Fibroblast of villous mesenchyme (primary cell): ENCODE data around the gene KBTBD12. TPM values are rescaled to one million over a fixed set of nuclear protein-coding genes. Genes with fewer than 3 reads are reported as not detected.

Experiments
- DNase-seq: peaks from one replicate; pipeline ENCODE4 v3.0.0-alpha.2; 2010; ENCODE audit warnings: low read depth
- H3K4me3 ChIP-seq: 2 replicates; pipeline ENCODE4 v1.5.1; 2011; ENCODE audit warnings: low read depth, mild to moderate bottlenecking, low read length
- total RNA-seq: library from RNA; depleted of rRNA; stranded (reverse); fragments of >200 nt; gene quantifications from 2 replicates; pipeline ENCODE4 v1.2.3, GENCODE V29; 2012
- TF ChIP-seq, protein P1 (sequence below): IDR thresholded peaks from 2 replicates; pipeline ENCODE4 v1.5.1; 2012; ENCODE audit warnings: low read depth, mild to moderate bottlenecking, low read length; ENCODE audit not compliant: insufficient read depth

The KBTBD12 gene
- total RNA-seq, 1 donor, result not detected

GRCh38 chr3:127884041-127884440 is 31.0 kb upstream of the KBTBD12 start:
- TF ChIP-seq, protein P1, sequence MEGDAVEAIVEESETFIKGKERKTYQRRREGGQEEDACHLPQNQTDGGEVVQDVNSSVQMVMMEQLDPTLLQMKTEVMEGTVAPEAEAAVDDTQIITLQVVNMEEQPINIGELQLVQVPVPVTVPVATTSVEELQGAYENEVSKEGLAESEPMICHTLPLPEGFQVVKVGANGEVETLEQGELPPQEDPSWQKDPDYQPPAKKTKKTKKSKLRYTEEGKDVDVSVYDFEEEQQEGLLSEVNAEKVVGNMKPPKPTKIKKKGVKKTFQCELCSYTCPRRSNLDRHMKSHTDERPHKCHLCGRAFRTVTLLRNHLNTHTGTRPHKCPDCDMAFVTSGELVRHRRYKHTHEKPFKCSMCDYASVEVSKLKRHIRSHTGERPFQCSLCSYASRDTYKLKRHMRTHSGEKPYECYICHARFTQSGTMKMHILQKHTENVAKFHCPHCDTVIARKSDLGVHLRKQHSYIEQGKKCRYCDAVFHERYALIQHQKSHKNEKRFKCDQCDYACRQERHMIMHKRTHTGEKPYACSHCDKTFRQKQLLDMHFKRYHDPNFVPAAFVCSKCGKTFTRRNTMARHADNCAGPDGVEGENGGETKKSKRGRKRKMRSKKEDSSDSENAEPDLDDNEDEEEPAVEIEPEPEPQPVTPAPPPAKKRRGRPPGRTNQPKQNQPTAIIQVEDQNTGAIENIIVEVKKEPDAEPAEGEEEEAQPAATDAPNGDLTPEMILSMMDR, result no peak
- DNase-seq, result no peak
- H3K4me3 ChIP-seq, result no peak overlapping the region

DNA sequence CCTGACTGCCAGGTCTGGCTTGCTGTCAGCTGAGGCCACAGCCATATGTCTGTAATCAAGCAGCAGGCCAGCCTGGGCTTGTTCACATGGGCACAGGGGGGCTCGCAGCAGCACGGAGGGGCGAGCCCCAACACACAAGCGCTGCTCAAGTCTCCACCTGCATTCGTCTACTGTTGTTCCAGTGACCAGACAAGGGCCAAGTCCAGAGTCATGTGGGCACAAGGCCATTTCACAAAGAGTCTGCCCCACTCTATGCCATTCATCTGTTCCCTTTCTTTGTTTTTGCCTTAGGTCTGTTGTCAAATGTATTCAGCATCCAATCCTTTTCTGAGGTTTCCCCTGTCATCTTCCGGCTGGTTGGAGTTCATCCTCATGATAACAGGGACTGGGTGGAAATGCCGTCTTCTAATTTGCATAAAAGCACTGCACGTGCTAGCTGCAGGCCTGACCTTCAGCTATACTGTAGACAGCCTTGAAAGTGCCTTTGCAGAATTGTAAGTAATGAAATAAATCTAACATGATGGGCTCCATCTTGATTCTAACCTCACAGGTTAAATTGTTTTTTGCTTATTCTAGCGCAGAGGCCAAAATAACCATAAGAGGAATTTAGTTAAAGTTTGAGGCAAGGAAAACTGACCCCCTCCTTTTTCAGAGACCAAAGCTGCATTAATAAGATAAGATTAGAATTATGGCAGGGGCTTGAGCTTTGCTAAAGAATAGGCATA is 28.6 kb upstream of the KBTBD12 start:
- DNase-seq, result no peak
- TF ChIP-seq, protein P1, result no peak
- H3K4me3 ChIP-seq, result no peak overlapping the region

GRCh38 chr3:127886956-127887231 is 28.1 kb upstream of the KBTBD12 start:
- no peak overlapping the region for H3K4me3 ChIP-seq
- DNase-seq, result peak; percentile 19
- TF ChIP-seq, protein P1, result no peak

DNA sequence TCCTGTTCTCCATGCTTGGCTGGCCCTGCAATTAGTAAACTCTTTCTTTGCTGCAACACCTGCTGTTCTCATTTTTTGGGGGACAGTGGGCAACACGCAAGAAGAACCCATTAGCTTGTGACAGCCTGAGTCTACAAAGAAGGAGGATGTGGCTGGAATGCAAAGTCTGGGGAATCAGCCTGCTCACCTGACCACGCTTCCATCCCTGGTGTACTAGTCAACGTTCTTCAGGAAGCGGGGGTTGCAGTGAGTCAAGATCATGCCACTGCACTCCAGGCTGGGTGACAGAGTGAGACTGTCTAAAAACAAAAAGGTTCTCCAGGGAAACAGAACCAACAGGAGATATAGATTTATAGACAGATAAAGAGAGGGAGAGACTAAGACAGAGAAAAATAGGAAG is 27.7 kb upstream of the KBTBD12 start:
- TF ChIP-seq, protein P1, result no peak
- DNase-seq, result no peak
- H3K4me3 ChIP-seq, result no peak overlapping the region

GRCh38 chr3:127888156-127888555 is 26.9 kb upstream of the KBTBD12 start:
- H3K4me3 ChIP-seq, result no peak overlapping the region
- no peak for DNase-seq
- TF ChIP-seq, protein P1, result no peak

DNA sequence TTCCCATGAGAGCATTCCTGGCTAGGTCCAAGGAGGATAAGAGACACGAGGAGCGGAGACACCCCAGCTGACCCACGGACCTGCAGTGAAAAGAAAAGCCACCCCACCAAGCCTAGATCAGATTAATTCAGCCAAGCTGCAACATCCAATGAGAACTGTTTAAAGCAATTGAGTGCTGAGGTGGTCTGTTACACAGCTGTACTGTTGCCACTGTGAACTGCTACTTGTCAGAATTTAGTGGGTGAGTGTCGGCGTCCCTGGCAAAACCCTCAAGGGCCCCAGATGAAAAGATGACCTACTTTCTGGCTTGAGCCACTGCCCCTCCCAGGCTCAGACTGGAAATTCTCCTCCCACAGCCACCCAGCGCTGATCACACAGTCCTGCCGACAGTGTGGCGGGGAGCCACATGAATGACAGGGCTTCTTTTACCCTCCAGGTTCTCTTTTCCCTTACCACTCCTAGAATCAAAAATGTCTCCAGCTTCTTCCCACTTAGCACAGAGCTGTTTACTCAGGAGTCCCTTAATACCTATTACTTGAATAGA is 26.4 kb upstream of the KBTBD12 start:
- no peak overlapping the region for H3K4me3 ChIP-seq
- TF ChIP-seq, protein P1, result no peak
- peak; percentile 56 for DNase-seq

DNA sequence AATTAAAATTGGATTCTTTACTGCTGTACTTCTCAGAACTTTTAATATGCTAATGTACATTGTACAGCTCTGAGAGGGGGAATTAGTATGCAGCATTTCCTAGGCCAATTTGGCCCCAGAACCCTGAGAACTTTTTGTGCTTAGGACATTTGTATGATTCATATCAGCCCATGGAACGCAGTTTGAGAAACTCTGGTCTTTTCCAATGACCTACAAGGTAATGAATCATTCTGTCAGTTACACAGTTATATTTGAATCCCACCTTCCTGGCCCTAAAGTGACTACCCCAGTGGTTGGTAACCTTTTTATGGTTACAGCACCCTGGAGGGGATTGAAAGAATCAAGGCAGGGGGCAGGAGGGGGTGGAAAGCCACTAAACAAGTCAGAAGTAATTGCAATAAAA is 25.6 kb upstream of the KBTBD12 start:
- TF ChIP-seq, protein P1, result no peak
- no peak overlapping the region for H3K4me3 ChIP-seq
- peak; percentile 82 for DNase-seq
